GM21737 (cell line): ENCODE results near the gene ESRRB.

Experiments
- ATAC-seq: cut with Tn5 transposase; IDR thresholded peaks from one replicate; pipeline ENCODE4 v1.9.1; 2021; ENCODE audit warnings: mild to moderate bottlenecking, moderate library complexity; ENCODE audit not compliant: unreplicated experiment

The ESRRB gene

DNA sequence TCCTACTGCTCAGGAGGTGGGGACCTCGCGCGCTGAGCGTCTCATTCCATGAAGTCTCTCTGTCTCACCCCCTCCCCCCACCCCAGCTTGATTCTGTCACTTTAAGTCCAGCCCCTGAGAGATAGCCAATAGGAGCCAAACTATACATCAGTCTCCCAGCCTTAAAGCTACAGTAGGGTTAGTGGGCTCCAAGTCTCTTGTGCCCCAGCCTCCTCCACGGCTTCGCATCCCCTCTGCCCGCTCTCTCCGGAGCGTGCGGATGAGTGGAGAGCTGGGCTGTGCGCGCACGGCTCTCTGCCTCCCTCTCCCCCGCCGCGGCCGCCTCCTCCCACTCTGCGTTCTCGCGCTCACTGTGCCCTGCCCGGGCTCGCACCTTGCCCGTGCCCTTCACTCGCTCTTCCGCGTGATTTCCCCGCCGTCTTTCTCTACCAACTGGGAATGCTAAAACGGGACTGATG lies at the start of gene ESRRB:
ESRRB (plus strand) TSS at position 191 of the 458 bp plus-strand sequence; CDS start at position 456, 265 bp downstream.
- ATAC-seq = no peak

DNA sequence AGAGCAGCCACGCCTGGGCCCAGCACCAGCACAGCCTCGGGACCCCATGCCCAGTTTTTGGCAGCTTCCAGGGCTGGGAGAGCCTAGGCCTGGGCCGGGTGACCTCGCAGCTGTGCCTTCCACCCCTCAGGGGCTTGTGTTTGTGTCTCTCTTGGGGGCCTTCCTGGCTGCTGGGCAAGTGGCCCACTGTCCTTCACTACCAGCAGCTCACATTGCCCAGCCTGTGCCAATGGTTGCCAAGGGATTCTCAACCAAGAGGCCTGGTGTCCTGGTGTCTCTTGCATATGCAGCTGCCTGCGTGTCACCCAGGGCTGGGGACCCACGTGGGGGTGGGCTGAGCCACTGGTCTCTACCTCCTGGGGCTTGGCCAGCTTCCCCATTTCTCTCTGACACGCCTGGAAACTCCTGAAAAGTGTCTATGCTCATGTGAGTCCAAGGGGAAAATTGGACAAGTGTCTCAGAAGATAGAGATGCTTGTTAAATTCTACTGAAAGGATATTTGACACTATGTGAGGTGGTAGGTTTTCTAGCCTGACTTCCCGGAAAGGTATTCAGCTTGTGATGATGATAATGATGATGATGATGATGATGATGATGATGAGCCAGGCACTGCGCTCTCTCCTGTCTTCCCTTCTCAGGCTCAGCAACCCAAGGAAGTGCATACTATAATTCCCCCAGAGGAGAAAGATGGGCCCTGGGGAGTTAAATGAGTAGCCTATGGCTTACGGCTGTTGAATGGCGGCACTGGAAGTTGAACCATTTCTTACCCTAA lies 48.8 kb upstream of the ESRRB start:
- ATAC-seq = no peak

DNA sequence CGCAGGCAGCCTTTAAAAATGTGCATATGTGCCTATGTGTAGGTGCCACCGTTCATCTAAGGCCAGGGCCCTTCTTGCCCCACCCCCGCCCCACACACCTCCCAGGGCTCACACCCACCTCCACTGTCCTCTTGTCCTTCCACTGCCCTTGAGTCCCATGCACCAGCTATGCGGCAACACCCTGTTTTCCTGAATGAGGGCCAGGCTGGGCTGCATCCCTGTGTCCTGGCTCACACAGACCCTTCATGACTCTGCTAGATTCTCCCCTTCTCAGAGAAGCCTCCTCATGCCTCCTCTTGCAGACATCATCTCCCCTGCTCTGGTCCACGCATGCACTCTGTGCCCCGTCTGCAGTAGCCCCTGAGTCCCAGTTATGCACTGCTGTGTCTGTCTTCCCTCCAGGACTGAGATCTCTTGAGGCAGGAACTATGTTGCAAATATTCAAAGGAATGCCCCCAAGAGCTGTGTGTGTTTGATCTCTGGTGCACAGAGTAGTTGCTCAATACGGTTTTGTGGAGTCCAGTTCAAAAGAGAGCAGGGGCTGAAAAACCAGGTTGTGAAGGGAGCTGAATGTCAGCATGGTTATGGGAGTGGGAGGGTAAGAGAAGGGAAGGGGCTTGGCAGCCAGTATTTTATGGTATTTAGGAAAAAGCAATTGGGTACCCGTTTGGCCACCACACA lies 47.3 kb upstream of the ESRRB start:
- no peak for ATAC-seq

- no peak for ATAC-seq
Observed at GRCh38 chr14:76329154-76329928, 46.6 kb upstream of the ESRRB start.

DNA sequence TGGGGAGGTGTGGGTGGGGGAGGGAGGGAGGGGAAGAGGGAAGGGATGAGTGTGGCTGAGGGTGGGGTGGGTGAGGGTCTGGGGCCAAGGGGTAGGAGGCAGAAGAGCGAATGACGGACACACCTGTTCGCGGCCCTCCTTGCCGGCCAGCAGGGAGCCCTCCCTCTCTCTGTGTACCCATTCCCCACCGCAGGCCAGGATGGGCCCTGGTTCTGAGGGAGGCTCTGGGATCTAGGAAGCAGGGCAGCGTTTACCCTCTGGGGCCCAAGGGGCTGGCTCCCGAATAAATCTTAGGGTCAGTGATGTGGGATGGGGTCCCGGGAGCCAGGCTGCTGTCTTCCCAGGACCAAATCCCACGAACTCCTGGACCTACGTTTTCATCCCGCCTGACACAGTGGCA lies 46.0 kb upstream of the ESRRB start:
- no peak for ATAC-seq

DNA sequence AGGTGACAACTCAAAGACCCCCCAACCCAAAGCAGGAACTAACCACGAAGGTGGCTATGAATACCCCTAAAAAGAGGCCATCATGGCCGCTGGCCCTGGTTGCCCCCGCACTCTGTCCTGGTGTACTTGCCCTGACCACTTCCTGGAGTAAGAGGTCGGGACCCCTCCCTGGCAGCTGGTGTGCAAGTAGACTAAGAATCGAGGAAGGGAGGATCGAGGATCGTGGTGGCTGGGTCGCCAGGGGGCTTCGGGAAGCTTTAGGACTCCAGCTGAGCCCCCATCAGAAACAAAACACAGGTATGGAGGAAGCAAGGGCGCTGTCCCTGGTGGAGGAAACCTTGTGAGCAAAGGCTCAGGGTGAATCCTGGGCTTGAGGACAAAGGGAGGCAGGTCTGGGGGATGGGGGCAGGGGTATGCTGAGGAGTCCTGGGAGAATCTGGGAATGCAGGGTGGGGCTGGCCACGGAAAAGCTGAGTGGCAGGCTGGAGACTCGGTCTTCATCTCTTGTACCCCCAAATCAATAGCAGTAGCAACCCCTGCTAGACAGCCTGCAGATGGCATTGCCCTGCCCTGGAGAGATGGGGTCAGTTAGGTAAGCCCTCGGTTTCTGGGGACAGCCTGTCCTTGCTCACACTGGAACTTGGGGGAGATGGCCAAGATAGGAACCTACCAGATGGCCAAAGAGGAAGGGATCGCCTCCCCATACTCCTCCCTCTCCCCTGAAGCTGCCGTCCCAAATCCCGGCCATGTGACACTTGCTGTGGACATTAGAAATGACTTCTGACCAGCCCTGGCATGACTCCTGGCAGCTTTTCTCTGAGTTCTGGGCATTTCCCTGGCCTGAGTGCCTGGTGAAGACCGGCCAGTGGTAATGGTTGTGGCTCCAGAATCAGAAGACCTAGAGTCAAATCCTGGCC lies 45.3 kb upstream of the ESRRB start:
- ATAC-seq = no peak

DNA sequence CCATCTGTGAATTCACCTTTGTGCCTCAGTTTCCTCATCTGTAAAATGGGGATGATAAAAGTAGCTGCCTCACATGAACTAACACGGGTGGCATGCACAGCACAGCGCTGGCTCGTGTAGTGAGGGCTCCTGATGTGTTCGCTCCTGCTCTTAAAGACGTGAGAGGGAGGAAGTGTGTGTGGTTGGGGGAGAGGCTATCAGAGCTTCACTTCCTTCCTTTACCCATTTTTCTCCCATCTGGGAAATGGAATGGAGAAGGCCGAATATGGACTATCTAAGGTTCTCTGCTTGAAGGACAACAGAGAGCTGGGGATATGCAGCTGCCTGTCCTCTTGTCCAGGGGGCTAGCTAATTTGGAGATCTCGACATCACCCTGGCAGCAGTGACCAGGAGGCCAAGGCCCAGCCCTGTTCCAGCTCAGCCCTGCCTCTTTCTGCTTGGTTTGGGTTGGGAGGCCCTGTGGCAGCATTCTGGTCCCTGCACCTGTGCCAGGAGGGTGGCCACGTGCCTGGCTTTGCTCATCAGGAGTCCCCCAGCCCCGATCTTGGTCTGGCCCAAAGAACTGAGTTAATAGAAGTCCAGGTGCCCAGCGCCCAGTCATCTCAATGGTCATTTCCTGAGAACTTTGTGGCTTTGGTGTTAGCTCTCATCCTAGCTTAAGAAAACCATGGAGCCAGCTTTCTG lies 44.5 kb upstream of the ESRRB start:
- no peak for ATAC-seq

DNA sequence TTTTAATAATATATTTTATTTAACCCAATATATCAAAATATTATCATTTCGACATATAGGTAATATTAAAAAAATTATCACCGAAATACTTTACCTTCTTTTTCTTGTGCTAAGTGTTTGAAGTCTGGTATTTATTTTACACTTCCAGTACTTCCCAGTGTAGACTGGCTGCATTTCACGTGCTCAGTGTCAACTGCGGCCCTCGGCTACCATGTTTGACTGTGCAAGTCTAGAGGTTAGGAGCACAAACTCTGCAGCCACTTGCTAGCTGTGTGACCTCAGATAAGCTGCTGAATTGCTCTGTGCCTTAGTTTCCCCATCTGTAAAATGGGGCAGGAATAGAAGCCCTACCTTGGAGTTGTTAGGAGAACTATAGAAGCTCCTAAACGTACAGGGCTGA lies 42.3 kb upstream of the ESRRB start:
- no peak for ATAC-seq

DNA sequence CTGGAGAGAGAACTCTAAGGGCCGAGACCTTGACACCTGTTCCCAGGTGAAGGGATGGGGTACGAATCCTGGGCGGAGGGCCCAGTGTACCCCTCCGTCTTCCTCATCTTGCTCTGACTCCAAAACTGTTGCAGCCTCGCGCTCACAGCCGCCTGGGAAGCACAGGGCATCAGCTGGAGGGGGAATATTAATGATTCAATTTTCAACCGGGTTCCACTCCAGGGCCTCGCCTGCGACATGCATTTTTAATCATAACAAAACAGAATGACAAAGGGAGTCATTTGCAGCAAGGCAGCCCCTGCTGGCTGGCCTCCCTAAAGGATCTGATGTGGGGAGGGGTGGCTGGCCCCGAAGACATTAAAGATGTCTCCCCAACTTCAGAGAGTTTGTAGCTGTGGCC lies 41.6 kb upstream of the ESRRB start:
- ATAC-seq = no peak

GRCh38 chr14:76336876-76337275 lies 39.1 kb upstream of the ESRRB start:
- ATAC-seq = no peak

DNA sequence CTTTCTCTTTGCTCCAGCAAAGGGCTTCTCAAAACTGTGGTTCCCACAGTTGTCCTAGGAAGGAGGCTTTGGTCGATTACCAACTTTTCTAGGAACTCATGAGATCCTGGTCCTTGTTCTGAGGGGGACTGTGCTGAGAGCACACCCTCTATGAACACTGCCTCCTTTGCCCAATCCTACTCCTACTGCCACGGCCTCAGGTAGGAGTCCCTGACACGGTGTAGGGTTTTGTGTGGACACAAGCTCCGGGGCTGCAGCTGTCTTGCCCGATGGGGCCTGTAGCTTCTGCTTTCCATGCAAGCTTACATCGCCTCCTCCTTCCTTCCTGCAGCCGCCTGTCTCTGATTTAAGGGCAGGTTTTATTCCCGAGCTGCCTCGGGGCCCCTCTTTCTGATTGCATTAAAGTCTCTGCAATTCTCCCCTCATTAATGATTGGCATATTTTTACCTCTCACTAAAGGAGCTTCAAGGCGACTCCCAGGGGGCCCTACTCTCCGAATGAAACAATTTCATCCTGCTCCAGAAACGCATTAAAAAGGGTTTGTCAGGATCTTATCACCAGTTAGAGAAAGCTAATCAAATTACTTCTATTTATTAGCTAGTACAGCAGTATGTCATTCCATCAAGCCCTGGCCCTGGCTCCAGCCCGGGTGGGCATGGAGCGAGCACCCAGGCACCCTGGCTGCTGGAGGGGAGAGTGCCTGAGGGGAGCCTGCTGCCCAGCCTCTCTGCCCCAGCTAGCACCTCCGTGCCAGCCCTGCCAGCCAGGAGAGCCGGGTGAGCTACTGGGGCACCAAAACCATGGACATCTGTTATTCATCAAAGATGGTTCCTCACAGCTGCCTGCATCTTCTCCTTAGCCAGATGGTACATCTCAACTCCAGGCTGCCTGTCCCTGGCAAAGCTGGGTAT lies 38.0 kb upstream of the ESRRB start:
- ATAC-seq = no peak

GRCh38 chr14:76339728-76340615 lies 36.0 kb upstream of the ESRRB start:
- ATAC-seq = no peak

DNA sequence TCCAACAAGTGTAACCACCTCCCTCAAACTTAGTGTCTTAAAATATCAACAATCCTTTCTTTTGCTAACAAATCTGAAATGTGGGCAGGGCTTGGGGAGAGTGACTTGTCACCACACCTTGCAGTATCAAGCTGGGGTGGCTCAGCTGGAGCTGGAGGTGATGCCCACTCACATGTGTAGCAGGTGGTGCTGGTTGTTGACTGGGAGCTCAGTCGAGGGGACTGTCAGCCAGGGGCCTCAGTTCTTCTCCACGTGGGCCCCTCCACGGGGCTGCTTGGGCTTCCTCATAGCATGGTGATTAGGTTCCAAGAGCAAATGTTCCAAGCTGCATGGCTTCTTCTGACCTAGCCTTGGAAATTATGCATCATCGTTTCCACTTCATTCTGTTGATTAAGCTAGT lies 32.6 kb upstream of the ESRRB start:
- ATAC-seq = no peak

DNA sequence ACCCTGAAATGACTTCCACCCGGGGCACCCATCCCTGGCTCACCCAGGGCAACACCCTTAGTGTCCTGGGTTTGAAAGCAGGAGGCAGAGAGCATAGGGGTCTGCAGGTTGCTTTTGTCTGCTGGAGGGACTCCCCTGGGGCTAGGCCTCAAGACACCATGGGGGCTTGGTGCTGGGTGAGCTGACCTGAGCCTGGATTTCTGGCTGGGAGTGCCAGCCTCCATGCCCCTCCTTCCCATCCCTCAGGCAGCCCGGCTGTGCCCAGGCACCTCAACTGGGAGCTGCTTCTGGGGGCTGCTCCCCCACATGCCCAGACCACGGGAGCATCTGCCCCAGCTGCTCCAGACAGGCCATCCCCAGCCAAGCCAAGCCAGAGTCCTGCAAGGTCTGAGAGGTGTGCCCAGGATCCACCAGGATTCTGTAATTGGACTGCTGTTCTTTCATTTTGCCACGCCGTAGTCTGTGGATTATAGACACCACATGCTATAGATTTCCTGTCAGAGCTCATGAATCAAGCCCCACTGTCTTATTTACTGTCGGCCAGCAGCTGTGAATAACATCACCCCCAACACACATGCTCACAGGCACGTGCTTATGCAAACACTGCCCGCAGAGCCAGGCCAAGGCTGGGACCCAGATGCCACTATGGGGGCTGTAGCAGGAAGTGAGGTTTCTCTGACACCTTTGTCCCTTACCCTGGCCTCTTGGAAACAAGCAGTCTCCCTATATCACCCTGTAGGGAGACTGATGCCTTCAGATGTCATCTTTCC lies 29.4 kb upstream of the ESRRB start:
- ATAC-seq = no peak

GRCh38 chr14:76348898-76349297 lies 27.0 kb upstream of the ESRRB start:
- no peak for ATAC-seq

DNA sequence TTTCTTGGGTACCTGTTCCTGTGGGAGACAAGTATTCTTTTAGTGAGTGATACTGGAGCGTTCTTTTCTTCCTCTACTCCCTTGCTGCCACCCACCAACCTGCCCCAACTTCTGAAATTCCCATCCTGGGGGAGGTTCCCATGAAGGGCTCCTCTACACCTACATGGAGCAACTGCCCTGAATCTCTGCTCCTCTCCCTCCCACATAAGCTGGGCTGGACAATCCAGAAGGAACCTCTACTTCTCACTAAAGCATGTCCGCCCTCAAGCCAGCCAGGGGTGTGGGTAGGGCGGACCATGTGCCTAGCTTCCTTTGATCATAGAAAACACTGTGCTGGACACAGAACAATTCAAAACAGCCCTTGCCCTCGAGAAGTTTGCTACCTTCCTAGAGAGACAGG lies 25.9 kb upstream of the ESRRB start:
- no peak for ATAC-seq

DNA sequence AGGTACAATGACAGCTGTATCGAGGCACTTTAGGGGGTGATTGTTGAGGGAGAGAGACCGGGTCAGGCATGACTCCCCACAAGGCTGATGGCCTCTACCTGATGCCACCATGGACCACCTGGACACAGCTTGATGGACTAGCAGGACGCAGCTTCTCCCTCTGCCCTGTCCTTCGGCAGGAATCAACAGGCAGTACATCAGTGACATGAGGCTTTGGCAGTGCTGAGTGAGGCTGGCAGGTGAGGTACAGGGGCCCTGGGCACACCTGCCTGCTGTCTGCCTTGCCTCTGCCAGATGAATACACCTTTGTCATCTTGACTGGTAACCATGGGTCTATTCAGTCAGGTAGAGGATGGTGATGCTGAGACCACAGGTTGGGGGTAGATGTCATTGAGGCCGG lies 25.3 kb upstream of the ESRRB start:
- ATAC-seq = no peak
